Activated naive CD4-positive, alpha-beta T cell (primary cell): ENCODE results near the gene NUP210L.
"Not testable (repeated sequence)": the region's sequence is repeated elsewhere in the genome, so short reads cannot be mapped to it uniquely, and the experiment has no call there.

ENCODE experiments used
- DNase-seq, 4 experiments: peaks; one replicate each; lab custom pipeline; 2025; lab: John Stamatoyannopoulos, UW

Gene NUP210L

GRCh38 chr1:153991806-153992205 is 163.1 kb downstream of the NUP210L start:
- no peak for DNase-seq

- DNase-seq: no peak
Measured at GRCh38 chr1:153991151-153991630, 163.7 kb downstream of the NUP210L start.

- DNase-seq: peak; percentile 60 to 81 (median 70)
Measured at GRCh38 chr1:153990468-153991150, 164.3 kb downstream of the NUP210L start, which contains the start of gene RPS27. RPS27 (plus strand) TSS chr1:153990762; CDS start chr1:153990797, 35 bp downstream.

- DNase-seq: no peak
Measured at GRCh38 chr1:153987621-153988020, 167.3 kb downstream of the NUP210L start.

GRCh38 chr1:153985941-153986761 is 168.7 kb downstream of the NUP210L start, which contains the start of gene RAB13:
RAB13 (minus strand) TSS chr1:153986339; CDS start chr1:153986236, 103 bp downstream.
- no peak for DNase-seq

GRCh38 chr1:153985341-153985912 is 169.4 kb downstream of the NUP210L start:
- DNase-seq: no peak

- DNase-seq: no peak
Measured at GRCh38 chr1:153984123-153984894, 170.6 kb downstream of the NUP210L start.

- not testable (repeated sequence) for DNase-seq
Measured at GRCh38 chr1:153981735-153982134, 173.1 kb downstream of the NUP210L start.

GRCh38 chr1:153979091-153979490 is 175.8 kb downstream of the NUP210L start:
- DNase-seq: not testable (repeated sequence)

GRCh38 chr1:153978274-153978909 is 176.5 kb downstream of the NUP210L start:
- DNase-seq: no peak

GRCh38 chr1:153977250-153978240 is 177.3 kb downstream of the NUP210L start, which contains the start of gene JTB:
JTB (minus strand) TSS chr1:153977674; CDS start chr1:153977252, 422 bp downstream.
- peak; percentile 44 to 75 (median 62) for DNase-seq

- DNase-seq: no peak
Measured at GRCh38 chr1:153976819-153977249, 178.0 kb downstream of the NUP210L start.

- DNase-seq: no peak
Measured at GRCh38 chr1:153973525-153973924, 181.3 kb downstream of the NUP210L start.

GRCh38 chr1:153973071-153973470 is 181.8 kb downstream of the NUP210L start:
- DNase-seq: no peak

GRCh38 chr1:153970346-153970745 is 184.5 kb downstream of the NUP210L start:
- DNase-seq: no peak

- no peak for DNase-seq
Measured at GRCh38 chr1:153968972-153969371, 185.9 kb downstream of the NUP210L start.

GRCh38 chr1:153968408-153968807 is 186.5 kb downstream of the NUP210L start:
- DNase-seq: no peak

GRCh38 chr1:153968000-153968363 is 186.9 kb downstream of the NUP210L start:
- no peak for DNase-seq

- peak; percentile 39 to 70 (median 52) for DNase-seq
Measured at GRCh38 chr1:153967107-153967999, 187.5 kb downstream of the NUP210L start, which contains the start of gene CREB3L4. CREB3L4 (plus strand) TSS chr1:153967902; CDS start chr1:153968526, 624 bp downstream.
